Measurements from ENCODE around the gene C16orf90. TPM values are rescaled to one million over a fixed set of nuclear protein-coding genes. Genes with fewer than 3 reads are reported as not detected.

Gene C16orf90
- polyA plus RNA-seq, 1 of the 3 experiments (the other 2 are of a cell fraction) = not detected

- no peak for TF ChIP-seq CTCF (IDR thresholded peaks at IDR 0.05)
These were observed 15.6 kb downstream of the C16orf90 start (continued) for GRCh38 chr16:3479654-3480216.

- Histone ChIP-seq H3K27ac (ENCODE audit: low read depth in 2 of 2, low read length in 1 of 2) (no peak overlapping the region), H3K9ac (no peak overlapping the region), H3K36me3 (replicated peaks in 1 of 2; ENCODE audit: control insufficient read depth in 1 of 2, insufficient read depth in 2 of 2, low read length in 1 of 2) (peaks cover 9 to 25% of the 10 kb centered on the region in 2 experiments), H3K9me3 (no peaks in the 10 kb centered on the region), H3K4me1 (ENCODE audit: control insufficient read depth in 1 of 2, insufficient read depth in 2 of 2, low read depth in 1 of 2, low read length in 1 of 2) (peaks cover 0 to 17% of the 10 kb centered on the region in 2 experiments; a peak in 1 of 4 replicates), H3K27me3 (ENCODE audit: insufficient read depth) (no peaks in the 10 kb centered on the region), H3K4me3 (ENCODE audit: low read depth in 2 of 2, low read length in 1 of 2) (no peak overlapping the region), H3K9me2 (no peaks in the 10 kb centered on the region), H4K20me1 (ENCODE audit: insufficient read depth) (peaks cover 51% of the 10 kb centered on the region), H3K4me2 (no peak overlapping the region), H3F3A (replicated peaks; ENCODE audit: insufficient read depth) (no peaks in the 10 kb centered on the region), H2AFZ (ENCODE audit: low read depth) (no peak overlapping the region), H3K79me2 (ENCODE audit: insufficient read depth) (peaks cover 71% of the 10 kb centered on the region)
- WGBS (ENCODE audit: low lambda C conversion rate) = 98% methylated on average over 11 of the region's 11 CpGs
- no peak for TF ChIP-seq RXRA (IDR thresholded peaks at IDR 0.05; ENCODE audit: borderline replicate concordance, low read depth)
- TF ChIP-seq RFX5 (IDR thresholded peaks at IDR 0.05; ENCODE audit: low read length) = no peak
- no peak for TF ChIP-seq SIN3A (IDR thresholded peaks at IDR 0.05; ENCODE audit: borderline replicate concordance, low read depth, low read length)
- no peak for TF ChIP-seq PBX3 (IDR thresholded peaks at IDR 0.05)
- no peak for TF ChIP-seq TCF12 (IDR thresholded peaks at IDR 0.05)
- no peak for TF ChIP-seq REST (IDR thresholded peaks at IDR 0.05; ENCODE audit: low read depth, low read length)
- DNase-seq = no peak
- ChIA-PET POLR2A (no interaction called here), CTCF (interaction anchor here (0.6 kb wide), 1 partner anchor 20 kb away, joined by 3 read pairs; no protein-coding TSS in a partner anchor)
These were observed 16.9 kb downstream of the C16orf90 start for GRCh38 chr16:3478242-3478925.

Data from SK-N-SH (cell line).